Activated T-helper 17 cell treated with anti-CD3 and anti-CD28 coated beads, Interleukin-2, amount 50 U/mL, for 72 hours (primary cell): ENCODE measurements around the gene CACUL1. TPM values are rescaled to one million over a fixed set of nuclear protein-coding genes. Genes with fewer than 3 reads are reported as not detected.

Experiments
- ATAC-seq: fragments of 150-1000 bp; cut with Tn5 transposase; replicated peaks from 2 replicates; pipeline ENCODE4 v1.10.0; 2021; ENCODE audit warnings: mild to moderate bottlenecking, moderate library complexity
- H3K27ac Mint-ChIP-seq: one replicate; pipeline ENCODE4 v1.8.0; 2022; ENCODE audit warnings: mixed read lengths
- H3K27me3 Mint-ChIP-seq: one replicate; pipeline ENCODE4 v1.8.0; 2022; ENCODE audit warnings: mixed read lengths
- H3K36me3 Mint-ChIP-seq: one replicate; pipeline ENCODE4 v1.8.0; 2022; ENCODE audit warnings: low read depth, mild to moderate bottlenecking, mixed read lengths
- H3K4me1 Mint-ChIP-seq: one replicate; pipeline ENCODE4 v1.8.0; 2022; ENCODE audit warnings: mixed read lengths
- H3K4me3 Mint-ChIP-seq: one replicate; pipeline ENCODE4 v1.8.0; 2022; ENCODE audit warnings: mild to moderate bottlenecking, mixed read lengths
- H3K9me3 Mint-ChIP-seq: one replicate; pipeline ENCODE4 v1.8.0; 2022; ENCODE audit warnings: mixed read lengths
- total RNA-seq, 2 donors: library from RNA; stranded (reverse); gene quantifications; one replicate each; pipeline ENCODE4 v1.2.3, GENCODE V29; 2022

The CACUL1 gene
- total RNA-seq, 2 donors from 2014 or later: 25.6 to 29.2 TPM

DNA sequence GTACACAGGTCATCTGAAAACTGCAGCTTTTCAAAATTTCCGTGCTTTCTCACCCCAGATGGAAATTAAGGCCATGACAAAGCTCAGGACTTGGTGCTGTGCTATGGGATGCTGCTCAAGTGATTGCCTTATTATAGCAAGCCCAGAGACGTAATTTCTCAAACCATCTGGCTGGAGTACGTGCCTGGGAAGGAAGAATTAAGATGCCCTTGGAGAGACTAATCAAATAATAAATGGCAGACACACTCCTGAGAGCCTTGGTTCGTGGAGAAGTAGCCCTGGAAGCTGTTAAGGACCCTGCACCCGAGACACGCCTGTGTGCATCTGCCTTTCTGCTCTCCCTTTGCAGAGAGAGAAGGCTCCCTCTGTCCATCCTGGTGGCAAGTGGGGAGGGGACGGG is 121.0 kb downstream of the CACUL1 start:
- Mint-ChIP-seq H3K36me3 (no peaks in the 10 kb centered on the region), H3K4me1 (no peaks in the 10 kb centered on the region), H3K4me3 (no peak overlapping the region), H3K27me3 (no peaks in the 10 kb centered on the region), H3K27ac (no peak overlapping the region), H3K9me3 (no peaks in the 10 kb centered on the region)
- no peak for ATAC-seq

DNA sequence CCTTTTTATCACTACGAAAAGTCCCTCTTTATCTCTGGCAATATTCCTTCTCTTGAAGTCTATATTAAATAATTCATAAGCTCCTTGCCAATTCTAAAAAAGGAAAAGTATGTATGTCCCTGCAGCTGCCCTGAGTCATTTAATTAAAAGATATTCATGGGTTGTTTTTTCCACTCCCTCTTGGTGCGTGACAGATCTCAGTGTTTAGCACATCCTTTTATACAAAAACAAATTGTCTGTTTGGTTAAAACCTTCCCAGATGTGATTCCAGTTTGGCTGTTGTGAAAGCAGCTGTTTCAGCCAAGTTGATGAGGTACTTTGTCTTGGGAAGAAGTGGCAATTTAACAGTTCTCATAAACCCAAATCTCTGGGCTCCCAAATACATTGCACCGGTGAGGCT is 125.6 kb downstream of the CACUL1 start:
- ATAC-seq: no peak
- no peak overlapping the region for H3K27ac Mint-ChIP-seq
- no peaks in the 10 kb centered on the region for H3K9me3 Mint-ChIP-seq
- no peaks in the 10 kb centered on the region for H3K36me3 Mint-ChIP-seq
- no peak overlapping the region for H3K4me3 Mint-ChIP-seq
- no peaks in the 10 kb centered on the region for H3K4me1 Mint-ChIP-seq
- H3K27me3 Mint-ChIP-seq: peaks cover 5% of the 10 kb centered on the region

GRCh38 chr10:118628397-118628796 is 126.4 kb downstream of the CACUL1 start:
- H3K27ac Mint-ChIP-seq: no peak overlapping the region
- no peaks in the 10 kb centered on the region for H3K36me3 Mint-ChIP-seq
- no peak for ATAC-seq
- H3K4me1 Mint-ChIP-seq: no peaks in the 10 kb centered on the region
- H3K27me3 Mint-ChIP-seq: peaks cover 5% of the 10 kb centered on the region
- no peak overlapping the region for H3K4me3 Mint-ChIP-seq
- H3K9me3 Mint-ChIP-seq: no peaks in the 10 kb centered on the region

DNA sequence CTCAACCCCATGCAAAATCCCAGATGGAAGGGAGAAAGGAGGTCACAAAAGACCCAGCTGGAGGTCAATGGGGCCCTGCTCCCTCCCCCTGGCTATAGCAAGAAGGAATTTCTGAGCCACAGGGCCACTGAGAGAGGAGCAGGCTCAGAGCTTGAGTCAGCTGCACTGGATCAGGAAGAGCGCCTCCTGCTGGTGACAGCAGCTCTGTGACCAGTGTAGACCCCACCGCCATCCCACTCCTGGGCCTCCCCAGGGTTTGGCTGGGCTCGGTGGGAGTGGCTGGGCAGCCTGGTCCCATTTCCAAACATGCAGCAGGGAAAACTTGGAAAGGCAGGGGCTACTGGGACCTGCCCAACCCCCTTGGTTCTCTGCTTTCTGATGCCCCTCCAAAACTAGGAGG is 127.8 kb downstream of the CACUL1 start:
- Mint-ChIP-seq H3K4me1 (no peaks in the 10 kb centered on the region), H3K9me3 (no peaks in the 10 kb centered on the region), H3K36me3 (no peaks in the 10 kb centered on the region), H3K27me3 (peaks cover 5% of the 10 kb centered on the region), H3K4me3 (no peak overlapping the region), H3K27ac (no peak overlapping the region)
- ATAC-seq: no peak

Other genes starting within 250 kb of the CACUL1 start
- gene PRLHR, start 159.3 kb downstream of the CACUL1 start, total RNA-seq: not detected